Testis (tissue), 3 donors: ENCODE measurements around the gene ESR1. TPM values are rescaled to one million over a fixed set of nuclear protein-coding genes. Genes with fewer than 3 reads are reported as not detected.

Experiments used
- DNase-seq: peaks from one replicate; pipeline ENCODE4 v3.0.0-alpha.2; 2019
- H3K27ac ChIP-seq, 2 donors: fragments of 200-600 bp; sonication (generic); one replicate each; pipeline ENCODE4 v1.5.1; 2019
- H3K27me3 ChIP-seq: fragments of 200-600 bp; sonication (generic); one replicate; pipeline ENCODE4 v1.5.1; 2019
- H3K36me3 ChIP-seq: fragments of 200-600 bp; sonication (generic); one replicate; pipeline ENCODE4 v1.5.1; 2017; ENCODE audit warnings: low read depth; ENCODE audit errors: missing control alignments
- H3K4me1 ChIP-seq: fragments of 200-600 bp; sonication (generic); one replicate; pipeline ENCODE4 v1.5.1; 2019
- H3K4me3 ChIP-seq, 2 donors: fragments of 200-600 bp; sonication (generic); one replicate each; pipeline ENCODE4 v1.5.1; 2017 to 2019
- H3K9me3 ChIP-seq: fragments of 200-600 bp; sonication (generic); one replicate; pipeline ENCODE4 v1.5.1; 2017
- CTCF ChIP-seq, 3 experiments: fragments of 450-650 bp in 2 of 3; fragments of 200-600 bp in 1 of 3; sonication (generic) in 1 of 3; IDR thresholded peaks; one replicate each; pipeline ENCODE4 v1.5.1; 2016 to 2019; ENCODE audit warnings: antibody characterized with exemption in 3 of 3, mild to moderate bottlenecking in 2 of 3, moderate library complexity in 1 of 3
- POLR2A ChIP-seq: fragments of 450-650 bp; IDR thresholded peaks from one replicate; pipeline ENCODE4 v1.6.1; 2017; ENCODE audit warnings: antibody characterized with exemption, mild to moderate bottlenecking, moderate library complexity
- WGBS, 2 donors: methylation state at CpG; one replicate each; pipeline ENCODE4 v1.1.5; 2018; 5-methylcytosine and 5-hydroxymethylcytosine counted together
- intact Hi-C: fragments of 100-400 bp; cut with DNase I; formaldehyde crosslinking; loops from one replicate; pipeline ENCODE4 v1.15.1; 2023; ENCODE audit warnings: low total_unique reads
- polyA plus RNA-seq: library from polyadenylated mRNA; stranded (reverse); fragments of 350-450 nt; fragmentation: Illumina TruSeq; extraction: RNeasy Lipid Tissue Mini Kit (QIAGEN cat#74804); gene quantifications from one replicate; pipeline ENCODE4 v1.2.3, GENCODE V29; 2014; ENCODE audit warnings: low read depth, low replicate concordance; ENCODE audit not compliant: insufficient read depth
- total RNA-seq, 2 donors: library from RNA; depleted of rRNA; stranded (reverse); fragments of >200 nt; gene quantifications; one replicate each; pipeline ENCODE4 v1.2.3, GENCODE V29; 2016

Gene ESR1
- total and polyA plus RNA-seq, 3 donors from 2014 or later: 4.3 to 9.3 (median 8.1) TPM

- Histone ChIP-seq H3K27me3 (no peaks in the 10 kb centered on the region), H3K36me3 (no peaks in the 10 kb centered on the region), H3K4me1 (no peaks in the 10 kb centered on the region), H3K9me3 (no peaks in the 10 kb centered on the region), H3K4me3 (no peak overlapping the region), H3K27ac (no peak overlapping the region)
- intact Hi-C loops: no loop called here
- no peak for TF ChIP-seq CTCF (IDR thresholded peaks at IDR 0.05)
- TF ChIP-seq POLR2A: no peak
- no peak for DNase-seq
- 90 to 93% methylated on average over 3 of the region's 3 CpGs for WGBS, 2 donors
Measured at GRCh38 chr6:151940307-151940706, 132.8 kb downstream of the ESR1 start.

GRCh38 chr6:151948002-151948743 is 140.7 kb downstream of the ESR1 start:
- 49 to 73% methylated on average over 3 of the region's 3 CpGs for WGBS, 2 donors
- no peak overlapping the region for H3K27ac ChIP-seq
- TF ChIP-seq CTCF (IDR thresholded peaks at IDR 0.05) (no peak), POLR2A (no peak)
- H3K4me1 ChIP-seq: no peaks in the 10 kb centered on the region
- H3K4me3 ChIP-seq: no peak overlapping the region
- intact Hi-C loops: no loop called here
- H3K36me3 ChIP-seq: no peaks in the 10 kb centered on the region
- H3K9me3 ChIP-seq: no peaks in the 10 kb centered on the region
- no peak for DNase-seq
- no peaks in the 10 kb centered on the region for H3K27me3 ChIP-seq

DNA sequence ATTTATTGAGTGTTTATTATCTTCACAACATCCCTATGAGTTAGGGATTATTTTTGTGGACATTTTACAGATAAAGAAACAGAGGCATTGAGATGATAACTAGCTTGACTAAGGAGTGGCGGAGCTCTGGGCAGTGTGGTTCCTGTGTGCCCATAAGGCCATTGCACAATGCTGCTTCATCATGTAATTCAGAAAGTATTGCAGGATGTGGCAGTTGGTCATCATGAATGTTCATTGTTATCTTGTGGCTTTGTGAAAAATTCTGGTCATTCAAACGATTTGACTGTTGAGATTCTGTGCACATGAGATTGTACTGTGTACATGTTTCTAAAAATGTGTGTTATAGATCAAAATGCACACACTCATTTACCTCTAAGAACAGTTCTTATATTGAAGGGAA is 150.8 kb downstream of the ESR1 start:
- Histone ChIP-seq H3K27me3 (no peaks in the 10 kb centered on the region), H3K4me1 (no peaks in the 10 kb centered on the region), H3K4me3 (no peak overlapping the region), H3K27ac (no peak overlapping the region), H3K36me3 (no peaks in the 10 kb centered on the region), H3K9me3 (no peaks in the 10 kb centered on the region)
- intact Hi-C loops: no loop called here
- 86% methylated on average over 2 of the region's 2 CpGs for WGBS, 2 donors
- DNase-seq: no peak
- TF ChIP-seq CTCF (IDR thresholded peaks at IDR 0.05) (no peak), POLR2A (no peak)

DNA sequence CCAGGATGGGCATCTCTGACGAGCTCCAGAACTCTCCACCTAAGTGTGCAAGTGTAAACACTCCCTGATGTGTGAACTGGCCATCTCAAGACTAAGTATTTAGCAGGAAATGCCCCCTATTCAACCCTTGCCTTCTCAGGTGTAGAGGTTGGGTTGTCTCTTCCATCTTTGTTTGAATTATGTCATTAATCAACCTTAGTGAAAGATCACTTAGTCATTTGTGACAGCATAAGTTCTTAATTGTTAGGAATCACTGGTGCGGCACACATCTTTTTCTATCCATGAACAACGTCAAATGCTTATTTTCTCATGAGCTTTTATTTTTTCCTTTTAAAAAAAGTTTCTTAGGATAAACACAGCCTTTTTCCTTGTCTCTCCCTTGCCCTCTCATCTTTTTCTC is 151.6 kb downstream of the ESR1 start:
- intact Hi-C loops: no loop called here
- H3K4me1 ChIP-seq: no peaks in the 10 kb centered on the region
- no peak for TF ChIP-seq CTCF (IDR thresholded peaks at IDR 0.05)
- no peaks in the 10 kb centered on the region for H3K27me3 ChIP-seq
- DNase-seq: no peak
- no peaks in the 10 kb centered on the region for H3K36me3 ChIP-seq
- H3K27ac ChIP-seq: no peak overlapping the region
- H3K9me3 ChIP-seq: no peaks in the 10 kb centered on the region
- H3K4me3 ChIP-seq: no peak overlapping the region
- WGBS, 2 donors: 91 to 92% methylated on average over 3 of the region's 3 CpGs

DNA sequence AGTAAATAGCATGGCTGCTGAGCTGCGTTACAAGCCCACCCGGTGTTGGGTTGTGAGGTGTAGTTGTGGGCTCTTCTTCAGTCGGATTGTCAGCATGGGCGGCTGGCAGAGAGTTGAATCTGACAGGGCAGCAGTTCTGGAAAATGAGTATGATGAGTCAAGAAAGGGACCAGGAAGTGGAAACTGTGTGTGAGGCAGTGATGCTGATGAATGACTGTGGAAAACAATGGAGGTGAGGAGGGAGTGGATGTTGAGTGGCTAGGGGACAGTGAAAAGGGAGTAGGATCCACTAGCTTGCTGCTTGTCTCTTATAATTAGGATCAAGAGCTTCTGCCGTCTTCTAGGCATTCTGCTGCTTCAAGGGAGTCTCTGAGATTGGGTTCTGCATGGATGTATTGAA is 154.3 kb downstream of the ESR1 start:
- intact Hi-C loops: no loop called here
- H3K4me1 ChIP-seq: no peaks in the 10 kb centered on the region
- no peak for DNase-seq
- WGBS, 2 donors: 58 to 77% methylated on average over 5 of the region's 5 CpGs
- no peak overlapping the region for H3K4me3 ChIP-seq
- no peaks in the 10 kb centered on the region for H3K27me3 ChIP-seq
- no peaks in the 10 kb centered on the region for H3K36me3 ChIP-seq
- H3K27ac ChIP-seq: no peak overlapping the region
- TF ChIP-seq CTCF (IDR thresholded peaks at IDR 0.05) (no peak), POLR2A (no peak)
- no peaks in the 10 kb centered on the region for H3K9me3 ChIP-seq
